Neural progenitor cell (in vitro differentiated cells): ENCODE measurements around the gene EID2B. TPM values are rescaled to one million over a fixed set of nuclear protein-coding genes. Genes with fewer than 3 reads are reported as not detected.

ENCODE experiments used
- DNase-seq: peaks from one replicate; pipeline ENCODE4 v3.0.0-alpha.2; 2016; ENCODE audit warnings: low spot score
- H2AFZ ChIP-seq: fragments of 200-600 bp; sonication (generic); replicated peaks from 2 replicates; pipeline ENCODE4 v1.6.1; 2016; ENCODE audit warnings: antibody characterized with exemption
- H3F3A ChIP-seq: fragments of 200-600 bp; sonication (generic); 2 replicates; pipeline ENCODE4 v1.6.1; 2016; ENCODE audit warnings: antibody characterized with exemption, low read depth
- H3K27ac ChIP-seq: fragments of 200-600 bp; sonication (generic); 2 replicates; pipeline ENCODE4 v1.5.1; 2016; ENCODE audit warnings: mild to moderate bottlenecking
- H3K27me3 ChIP-seq: fragments of 200-600 bp; sonication (generic); 2 replicates; pipeline ENCODE4 v1.6.1; 2016; ENCODE audit warnings: mild to moderate bottlenecking, moderate library complexity
- H3K36me3 ChIP-seq: fragments of 200-600 bp; sonication (generic); 2 replicates; pipeline ENCODE4 v1.5.1; 2016
- H3K4me1 ChIP-seq: fragments of 200-600 bp; sonication (generic); 2 replicates; pipeline ENCODE4 v1.6.1; 2016; ENCODE audit warnings: mixed run types
- H3K4me2 ChIP-seq: fragments of 200-600 bp; sonication (generic); 2 replicates; pipeline ENCODE4 v1.6.1; 2016
- H3K4me3 ChIP-seq: fragments of 200-600 bp; sonication (generic); 2 replicates; pipeline ENCODE4 v1.5.1; 2016
- H3K79me2 ChIP-seq: fragments of 200-600 bp; sonication (generic); 2 replicates; pipeline ENCODE4 v1.6.1; 2016; ENCODE audit warnings: low read depth
- H3K9ac ChIP-seq: fragments of 200-600 bp; sonication (generic); 2 replicates; pipeline ENCODE4 v1.6.1; 2016
- H3K9me3 ChIP-seq: fragments of 200-600 bp; sonication (generic); 2 replicates; pipeline ENCODE4 v1.5.1; 2016; ENCODE audit warnings: low read depth
- H4K20me1 ChIP-seq: fragments of 200-600 bp; sonication (generic); 2 replicates; pipeline ENCODE4 v1.6.1; 2016; ENCODE audit warnings: low read depth
- H3K27ac Mint-ChIP-seq: 3 replicates; pipeline ENCODE4 v1.8.0; 2021; ENCODE audit warnings: mixed read lengths
- H3K27me3 Mint-ChIP-seq: 2 replicates; pipeline ENCODE4 v1.8.0; 2022; ENCODE audit warnings: low read depth, mild to moderate bottlenecking, inconsistent platforms, moderate library complexity, mixed read lengths; ENCODE audit not compliant: insufficient read depth
- H3K36me3 Mint-ChIP-seq: 3 replicates; pipeline ENCODE4 v1.8.0; 2021; ENCODE audit warnings: mixed read lengths
- H3K4me1 Mint-ChIP-seq: 3 replicates; pipeline ENCODE4 v1.8.0; 2021; ENCODE audit warnings: mixed read lengths
- H3K4me3 Mint-ChIP-seq: 3 replicates; pipeline ENCODE4 v1.8.0; 2021; ENCODE audit warnings: mild to moderate bottlenecking, moderate library complexity, mixed read lengths
- H3K9me3 Mint-ChIP-seq: 3 replicates; pipeline ENCODE4 v1.8.0; 2020; ENCODE audit warnings: mixed read lengths
- EZH2 ChIP-seq: fragments of 200-600 bp; sonication (generic); IDR thresholded peaks from 2 replicates; pipeline ENCODE4 v1.6.1; 2017; ENCODE audit warnings: antibody characterized with exemption, mild to moderate bottlenecking, moderate library complexity
- EZH2phosphoT487 ChIP-seq: fragments of 200-600 bp; sonication (generic); IDR thresholded peaks from 2 replicates; pipeline ENCODE4 v1.6.1; 2017; ENCODE audit warnings: antibody characterized with exemption
- total RNA-seq: library from RNA; depleted of rRNA; stranded (reverse); fragments of >200 nt; gene quantifications from 2 replicates; pipeline ENCODE4 v1.2.3, GENCODE V29; 2015; ENCODE audit warnings: low replicate concordance
- TF ChIP-seq, protein P1 (sequence below): fragments of 200-600 bp; sonication (generic); IDR thresholded peaks from 2 replicates; pipeline ENCODE4 v1.5.1; 2017; ENCODE audit warnings: antibody characterized with exemption, mild to moderate bottlenecking

Gene EID2B
- total RNA-seq, 1 donor from 2014 or later: 11.1 TPM

DNA sequence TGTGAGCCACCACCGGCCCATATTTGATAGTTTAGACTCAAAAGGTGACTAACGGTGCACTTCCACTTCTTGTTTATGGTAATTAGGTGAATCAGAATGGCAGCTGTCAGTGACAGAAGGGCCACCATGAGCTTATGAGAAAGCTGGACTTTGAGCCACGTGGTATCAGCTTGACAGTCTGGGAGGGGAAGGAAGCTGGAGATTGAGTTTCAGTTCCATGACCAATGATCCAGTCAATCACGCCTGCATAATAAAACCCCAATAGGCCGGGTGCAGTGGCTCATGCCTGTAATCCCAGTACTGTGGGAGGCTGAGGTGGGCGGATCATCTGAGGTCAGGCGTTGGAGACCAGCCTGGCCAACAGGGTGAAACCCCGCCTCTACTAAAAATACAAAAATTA is 8.2 kb downstream of the EID2B start:
- Histone ChIP-seq H3K4me2 (no peak overlapping the region), H3K4me3 (no peak overlapping the region), H3F3A (no peaks in the 10 kb centered on the region), H3K9ac (no peak overlapping the region), H4K20me1 (no peaks in the 10 kb centered on the region), H3K79me2 (peaks cover 13% of the 10 kb centered on the region), H3K27me3 (no peaks in the 10 kb centered on the region), H3K4me1 (no peaks in the 10 kb centered on the region), H3K36me3 (no peaks in the 10 kb centered on the region), H2AFZ (no peak overlapping the region), H3K27ac (no peak overlapping the region), H3K9me3 (no peaks in the 10 kb centered on the region)
- no peak overlapping the region for H3K27ac Mint-ChIP-seq
- H3K4me3 Mint-ChIP-seq: no peak overlapping the region
- DNase-seq: no peak
- no peaks in the 10 kb centered on the region for H3K9me3 Mint-ChIP-seq
- H3K4me1 Mint-ChIP-seq: peaks cover 2% of the 10 kb centered on the region
- H3K36me3 Mint-ChIP-seq: peaks cover 11% of the 10 kb centered on the region
- peaks cover 3% of the 10 kb centered on the region for H3K27me3 Mint-ChIP-seq
- TF ChIP-seq EZH2 (no peak), EZH2phosphoT487 (no peak)
- TF ChIP-seq, protein P1, sequence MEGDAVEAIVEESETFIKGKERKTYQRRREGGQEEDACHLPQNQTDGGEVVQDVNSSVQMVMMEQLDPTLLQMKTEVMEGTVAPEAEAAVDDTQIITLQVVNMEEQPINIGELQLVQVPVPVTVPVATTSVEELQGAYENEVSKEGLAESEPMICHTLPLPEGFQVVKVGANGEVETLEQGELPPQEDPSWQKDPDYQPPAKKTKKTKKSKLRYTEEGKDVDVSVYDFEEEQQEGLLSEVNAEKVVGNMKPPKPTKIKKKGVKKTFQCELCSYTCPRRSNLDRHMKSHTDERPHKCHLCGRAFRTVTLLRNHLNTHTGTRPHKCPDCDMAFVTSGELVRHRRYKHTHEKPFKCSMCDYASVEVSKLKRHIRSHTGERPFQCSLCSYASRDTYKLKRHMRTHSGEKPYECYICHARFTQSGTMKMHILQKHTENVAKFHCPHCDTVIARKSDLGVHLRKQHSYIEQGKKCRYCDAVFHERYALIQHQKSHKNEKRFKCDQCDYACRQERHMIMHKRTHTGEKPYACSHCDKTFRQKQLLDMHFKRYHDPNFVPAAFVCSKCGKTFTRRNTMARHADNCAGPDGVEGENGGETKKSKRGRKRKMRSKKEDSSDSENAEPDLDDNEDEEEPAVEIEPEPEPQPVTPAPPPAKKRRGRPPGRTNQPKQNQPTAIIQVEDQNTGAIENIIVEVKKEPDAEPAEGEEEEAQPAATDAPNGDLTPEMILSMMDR: no peak

DNA sequence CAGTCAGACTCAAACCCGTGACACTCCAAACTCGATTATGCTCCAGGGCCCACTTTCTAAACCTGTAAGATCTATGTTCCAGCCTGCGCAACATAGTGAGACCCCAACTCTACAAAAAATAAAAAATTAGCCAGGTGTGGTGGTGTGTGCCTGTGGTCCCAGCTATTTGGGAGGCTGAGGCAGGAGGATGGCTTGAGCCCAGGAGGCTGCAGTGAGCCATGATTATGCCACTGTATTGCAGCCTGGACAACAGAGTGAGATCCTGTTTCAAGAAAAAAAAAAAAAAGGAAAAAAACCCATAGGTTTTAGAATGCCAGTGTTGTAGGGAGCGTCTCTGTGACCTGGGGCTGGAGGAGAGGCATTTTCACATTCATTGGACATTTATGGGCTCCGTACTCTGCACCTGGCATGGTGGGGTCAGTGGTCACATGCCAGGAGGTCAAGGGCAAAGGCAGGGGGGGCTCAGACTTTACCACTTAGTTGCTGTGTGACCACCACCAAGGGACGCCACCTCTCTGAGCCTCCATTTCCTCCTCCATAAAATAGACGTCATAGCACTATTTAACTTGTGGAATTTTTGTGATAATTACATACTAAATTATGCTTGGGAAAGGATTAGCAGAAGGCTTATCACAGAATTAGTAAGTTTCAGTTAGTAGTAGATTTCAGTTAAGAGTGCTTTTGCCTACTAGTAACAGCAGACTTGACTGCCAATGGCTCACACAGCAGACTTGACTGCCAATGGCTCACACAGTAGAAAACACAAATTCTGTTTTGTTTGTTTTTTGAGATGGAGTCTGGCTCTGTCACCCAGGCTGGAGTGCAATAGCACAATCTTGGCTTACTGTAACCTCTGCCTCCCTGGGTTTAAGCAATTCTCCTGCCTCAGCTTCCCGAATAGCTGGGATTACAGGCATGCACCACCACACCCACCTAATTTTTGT is 11.8 kb downstream of the EID2B start:
- Mint-ChIP-seq H3K27me3 (peaks cover 23% of the 10 kb centered on the region), H3K4me3 (no peak overlapping the region), H3K4me1 (peaks cover 17% of the 10 kb centered on the region), H3K9me3 (peaks cover 3% of the 10 kb centered on the region), H3K27ac (no peak overlapping the region), H3K36me3 (peaks cover 3% of the 10 kb centered on the region)
- Histone ChIP-seq H2AFZ (no peak overlapping the region), H4K20me1 (peaks cover 4% of the 10 kb centered on the region), H3F3A (peaks cover 13% of the 10 kb centered on the region), H3K9me3 (no peaks in the 10 kb centered on the region), H3K4me2 (no peak overlapping the region), H3K4me1 (no peaks in the 10 kb centered on the region), H3K9ac (no peak overlapping the region), H3K4me3 (no peak overlapping the region), H3K79me2 (peaks cover 14% of the 10 kb centered on the region), H3K27me3 (peaks cover 11% of the 10 kb centered on the region), H3K36me3 (no peaks in the 10 kb centered on the region), H3K27ac (no peak overlapping the region)
- no peak for DNase-seq
- TF ChIP-seq, protein P1: no peak
- TF ChIP-seq EZH2 (no peak), EZH2phosphoT487 (no peak)

DNA sequence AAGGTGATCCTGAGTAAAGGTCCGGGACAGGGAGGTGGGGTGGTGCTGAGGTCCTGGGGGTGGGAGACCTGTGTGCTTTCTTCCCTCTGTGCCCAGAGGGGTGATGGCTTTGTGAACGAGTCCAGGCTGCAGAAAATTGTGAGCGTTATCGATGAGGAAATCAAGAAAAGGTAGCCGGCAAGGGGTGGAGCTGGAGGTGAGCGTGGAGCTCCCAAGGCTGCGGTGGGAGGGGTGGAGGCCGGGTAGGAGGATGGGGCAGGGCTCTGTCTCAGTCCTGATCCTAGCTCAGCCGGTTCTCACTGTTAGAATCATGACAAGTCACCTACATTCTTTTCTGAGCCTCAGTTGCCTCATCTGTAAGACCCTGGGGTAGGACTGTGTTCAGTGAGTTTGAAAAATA is 13.7 kb downstream of the EID2B start:
- H4K20me1 ChIP-seq: peaks cover 4% of the 10 kb centered on the region
- peaks cover 29% of the 10 kb centered on the region for H3K27me3 ChIP-seq
- peaks cover 3% of the 10 kb centered on the region for H3K9me3 Mint-ChIP-seq
- no peaks in the 10 kb centered on the region for H3K36me3 Mint-ChIP-seq
- peaks cover 4% of the 10 kb centered on the region for H3K4me1 ChIP-seq
- H2AFZ ChIP-seq: no peak overlapping the region
- DNase-seq: no peak
- H3K4me3 Mint-ChIP-seq: no peak overlapping the region
- peaks cover 38% of the 10 kb centered on the region for H3K27me3 Mint-ChIP-seq
- H3K79me2 ChIP-seq: peaks cover 14% of the 10 kb centered on the region
- peak overlapping the region; percentile 3 for H3K4me2 ChIP-seq
- H3K27ac ChIP-seq: no peak overlapping the region
- no peak overlapping the region for H3K27ac Mint-ChIP-seq
- H3F3A ChIP-seq: peaks cover 27% of the 10 kb centered on the region
- H3K4me1 Mint-ChIP-seq: peaks cover 21% of the 10 kb centered on the region
- no peak overlapping the region for H3K9ac ChIP-seq
- TF ChIP-seq EZH2phosphoT487 (no peak), EZH2 (no peak)
- TF ChIP-seq, protein P1: no peak
- H3K9me3 ChIP-seq: no peaks in the 10 kb centered on the region
- no peaks in the 10 kb centered on the region for H3K36me3 ChIP-seq
- H3K4me3 ChIP-seq: no peak overlapping the region
